Lower leg skin (tissue), 3 donors: ENCODE data around the gene NDEL1.

ENCODE experiments used
- POLR2A ChIP-seq, 2 donors: fragments of 450-650 bp; IDR thresholded peaks; one replicate each; pipeline ENCODE4 v1.6.1; 2016 to 2017; ENCODE audit warnings: antibody characterized with exemption in 2 of 2, mild to moderate bottlenecking in 1 of 2, moderate library complexity in 1 of 2
- TF ChIP-seq, protein P1 (sequence below), 3 donors: fragments of 450-650 bp; IDR thresholded peaks; one replicate each; pipeline ENCODE4 v1.5.1; 2016; ENCODE audit warnings: antibody characterized with exemption in 3 of 3, mild to moderate bottlenecking in 3 of 3, moderate library complexity in 2 of 3

DNA sequence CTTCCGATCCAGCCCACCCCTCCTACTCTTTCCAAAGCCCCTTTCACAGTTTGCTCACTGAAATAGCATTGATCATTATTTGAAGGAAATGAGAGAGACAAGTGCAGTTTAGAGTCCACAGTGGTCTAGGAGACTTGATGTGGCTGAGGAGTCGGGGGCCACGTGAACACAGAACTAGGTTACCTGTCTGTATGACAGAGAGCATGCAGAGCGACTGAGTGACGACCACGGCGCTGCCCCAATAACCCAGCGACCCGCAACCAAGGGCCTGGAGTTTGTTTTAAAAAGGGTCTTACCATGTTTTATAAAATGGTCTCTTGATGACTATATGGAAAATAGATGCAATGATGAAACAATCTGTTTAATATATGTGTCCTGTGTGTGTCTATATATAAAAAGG lies 39.5 kb downstream of the NDEL1 start:
- TF ChIP-seq, protein P1, sequence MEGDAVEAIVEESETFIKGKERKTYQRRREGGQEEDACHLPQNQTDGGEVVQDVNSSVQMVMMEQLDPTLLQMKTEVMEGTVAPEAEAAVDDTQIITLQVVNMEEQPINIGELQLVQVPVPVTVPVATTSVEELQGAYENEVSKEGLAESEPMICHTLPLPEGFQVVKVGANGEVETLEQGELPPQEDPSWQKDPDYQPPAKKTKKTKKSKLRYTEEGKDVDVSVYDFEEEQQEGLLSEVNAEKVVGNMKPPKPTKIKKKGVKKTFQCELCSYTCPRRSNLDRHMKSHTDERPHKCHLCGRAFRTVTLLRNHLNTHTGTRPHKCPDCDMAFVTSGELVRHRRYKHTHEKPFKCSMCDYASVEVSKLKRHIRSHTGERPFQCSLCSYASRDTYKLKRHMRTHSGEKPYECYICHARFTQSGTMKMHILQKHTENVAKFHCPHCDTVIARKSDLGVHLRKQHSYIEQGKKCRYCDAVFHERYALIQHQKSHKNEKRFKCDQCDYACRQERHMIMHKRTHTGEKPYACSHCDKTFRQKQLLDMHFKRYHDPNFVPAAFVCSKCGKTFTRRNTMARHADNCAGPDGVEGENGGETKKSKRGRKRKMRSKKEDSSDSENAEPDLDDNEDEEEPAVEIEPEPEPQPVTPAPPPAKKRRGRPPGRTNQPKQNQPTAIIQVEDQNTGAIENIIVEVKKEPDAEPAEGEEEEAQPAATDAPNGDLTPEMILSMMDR (IDR thresholded peaks at IDR 0.05): no peak
- TF ChIP-seq POLR2A (IDR thresholded peaks at IDR 0.05): no peak
